SU-DHL-6 (cell line): ENCODE data around the gene SRRM2.

Experiments
- H2AFZ ChIP-seq: fragments of 200-600 bp; sonication (generic); 2 replicates; pipeline ENCODE4 v1.6.1; 2014; ENCODE audit warnings: low read depth, mild to moderate bottlenecking, moderate library complexity, mixed read lengths, antibody characterized with exemption, low read length; ENCODE audit not compliant: severe bottlenecking
- H3F3A ChIP-seq: fragments of 200-600 bp; shearing (Covaris generic); 2 replicates; pipeline ENCODE4 v1.6.0; 2016; ENCODE audit warnings: antibody characterized with exemption, mild to moderate bottlenecking; ENCODE audit not compliant: insufficient read depth
- H3K27ac ChIP-seq: fragments of 200-600 bp; sonication (generic); 2 replicates; pipeline ENCODE4 v1.5.1; 2016; ENCODE audit warnings: low read depth, mild to moderate bottlenecking, low read length, moderate library complexity, mixed read lengths
- H3K27me3 ChIP-seq: fragments of 200-600 bp; sonication (generic), shearing (Covaris generic); 2 replicates; pipeline ENCODE4 v1.6.0; 2014; ENCODE audit warnings: mild to moderate bottlenecking, low read length
- H3K36me3 ChIP-seq: fragments of 200-600 bp; sonication (generic); 2 replicates; pipeline ENCODE4 v1.6.1; 2014; ENCODE audit warnings: mild to moderate bottlenecking, low read length, mixed read lengths
- H3K4me2 ChIP-seq: fragments of 300-600, 200-600 bp; shearing (Covaris generic), sonication (generic); 2 replicates; pipeline ENCODE4 v1.6.0; 2014; ENCODE audit warnings: low read length, low read depth, mild to moderate bottlenecking; ENCODE audit not compliant: poor library complexity, severe bottlenecking
- H3K4me3 ChIP-seq: fragments of 200-600 bp; sonication (generic); 2 replicates; pipeline ENCODE4 v1.5.1; 2014; ENCODE audit warnings: antibody characterized with exemption, low read length, mild to moderate bottlenecking, mixed read lengths; ENCODE audit not compliant: insufficient read depth, poor library complexity, severe bottlenecking
- H3K79me2 ChIP-seq: fragments of 200-600 bp; sonication (generic); 2 replicates; pipeline ENCODE4 v1.6.1; 2014; ENCODE audit warnings: mild to moderate bottlenecking, low read length, moderate library complexity; ENCODE audit not compliant: insufficient read depth
- H3K9ac ChIP-seq: fragments of 200-600 bp; sonication (generic); 2 replicates; pipeline ENCODE4 v1.7.0; 2014; ENCODE audit warnings: mild to moderate bottlenecking, low read length
- H3K9me2 ChIP-seq: fragments of 200-600 bp; sonication (generic); replicated peaks from 2 replicates; pipeline ENCODE4 v1.6.1; 2014; ENCODE audit warnings: low read length; ENCODE audit not compliant: insufficient read depth
- H3K9me3 ChIP-seq: fragments of 200-600 bp; sonication (generic); 2 replicates; pipeline ENCODE4 v1.6.1; 2014; ENCODE audit warnings: low read length, mixed read lengths; ENCODE audit not compliant: insufficient read depth
- H4K20me1 ChIP-seq: fragments of 200-600 bp; sonication (generic); 2 replicates; pipeline ENCODE4 v1.6.1; 2014; ENCODE audit warnings: low read depth, mild to moderate bottlenecking, antibody characterized with exemption, low read length, moderate library complexity, mixed read lengths
- EZH2phosphoT487 ChIP-seq: fragments of 200-600 bp; sonication (generic), shearing (Covaris generic); conservative IDR thresholded peaks from 2 replicates; pipeline ENCODE4 v1.6.1; 2018; ENCODE audit warnings: mild to moderate bottlenecking, antibody characterized with exemption, low read length, moderate library complexity, mixed read lengths
- TF ChIP-seq, protein P1 (sequence below): fragments of 200-600 bp; sonication (generic); IDR thresholded peaks from one replicate; pipeline ENCODE4 v1.5.1; 2017; ENCODE audit warnings: antibody characterized with exemption, mild to moderate bottlenecking, low read length, moderate library complexity; ENCODE audit not compliant: insufficient read depth, poor library complexity, severe bottlenecking

The SRRM2 gene

DNA sequence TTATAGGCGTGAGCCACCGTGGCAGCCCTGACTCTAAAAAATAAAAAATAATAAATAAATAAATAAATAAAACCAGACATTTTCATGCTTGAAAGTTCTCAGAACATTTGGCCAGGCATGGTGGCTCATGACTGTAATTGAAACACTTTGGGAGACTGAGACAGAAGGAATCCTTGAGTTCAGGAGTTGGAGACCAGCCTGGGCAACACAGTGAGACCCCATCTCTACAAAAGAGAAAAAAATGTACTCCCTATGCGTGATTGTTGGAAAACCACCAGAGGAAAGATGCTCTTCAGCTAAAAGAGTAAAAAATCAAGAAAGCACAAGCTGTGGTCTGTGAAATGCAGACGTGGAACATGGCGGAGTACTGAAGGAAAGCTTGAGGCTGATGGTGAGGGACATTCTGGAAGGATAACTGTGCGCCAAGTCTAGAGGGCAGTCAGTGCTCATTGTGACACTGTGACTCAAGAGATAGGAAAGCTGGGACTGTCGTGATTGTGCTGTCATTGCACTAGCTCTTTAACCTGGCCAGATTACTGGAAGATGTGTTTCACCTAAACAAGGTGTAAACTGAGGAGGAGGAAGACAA is 28.3 kb upstream of the SRRM2 start:
- no peak overlapping the region for H2AFZ ChIP-seq
- no peak overlapping the region for H3K27ac ChIP-seq
- H3K27me3 ChIP-seq, result no peaks in the 10 kb centered on the region
- no peaks in the 10 kb centered on the region for H3K9me3 ChIP-seq
- no peaks in the 10 kb centered on the region for H3K36me3 ChIP-seq
- no peak overlapping the region for H3K4me3 ChIP-seq
- H3K9ac ChIP-seq, result no peak overlapping the region
- H4K20me1 ChIP-seq, result no peaks in the 10 kb centered on the region
- no peaks in the 10 kb centered on the region for H3F3A ChIP-seq
- no peak overlapping the region for H3K4me2 ChIP-seq
- TF ChIP-seq EZH2phosphoT487, result no peak
- TF ChIP-seq, protein P1, sequence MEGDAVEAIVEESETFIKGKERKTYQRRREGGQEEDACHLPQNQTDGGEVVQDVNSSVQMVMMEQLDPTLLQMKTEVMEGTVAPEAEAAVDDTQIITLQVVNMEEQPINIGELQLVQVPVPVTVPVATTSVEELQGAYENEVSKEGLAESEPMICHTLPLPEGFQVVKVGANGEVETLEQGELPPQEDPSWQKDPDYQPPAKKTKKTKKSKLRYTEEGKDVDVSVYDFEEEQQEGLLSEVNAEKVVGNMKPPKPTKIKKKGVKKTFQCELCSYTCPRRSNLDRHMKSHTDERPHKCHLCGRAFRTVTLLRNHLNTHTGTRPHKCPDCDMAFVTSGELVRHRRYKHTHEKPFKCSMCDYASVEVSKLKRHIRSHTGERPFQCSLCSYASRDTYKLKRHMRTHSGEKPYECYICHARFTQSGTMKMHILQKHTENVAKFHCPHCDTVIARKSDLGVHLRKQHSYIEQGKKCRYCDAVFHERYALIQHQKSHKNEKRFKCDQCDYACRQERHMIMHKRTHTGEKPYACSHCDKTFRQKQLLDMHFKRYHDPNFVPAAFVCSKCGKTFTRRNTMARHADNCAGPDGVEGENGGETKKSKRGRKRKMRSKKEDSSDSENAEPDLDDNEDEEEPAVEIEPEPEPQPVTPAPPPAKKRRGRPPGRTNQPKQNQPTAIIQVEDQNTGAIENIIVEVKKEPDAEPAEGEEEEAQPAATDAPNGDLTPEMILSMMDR, result no peak
- H3K79me2 ChIP-seq, result no peaks in the 10 kb centered on the region
- H3K9me2 ChIP-seq, result no peaks in the 10 kb centered on the region

DNA sequence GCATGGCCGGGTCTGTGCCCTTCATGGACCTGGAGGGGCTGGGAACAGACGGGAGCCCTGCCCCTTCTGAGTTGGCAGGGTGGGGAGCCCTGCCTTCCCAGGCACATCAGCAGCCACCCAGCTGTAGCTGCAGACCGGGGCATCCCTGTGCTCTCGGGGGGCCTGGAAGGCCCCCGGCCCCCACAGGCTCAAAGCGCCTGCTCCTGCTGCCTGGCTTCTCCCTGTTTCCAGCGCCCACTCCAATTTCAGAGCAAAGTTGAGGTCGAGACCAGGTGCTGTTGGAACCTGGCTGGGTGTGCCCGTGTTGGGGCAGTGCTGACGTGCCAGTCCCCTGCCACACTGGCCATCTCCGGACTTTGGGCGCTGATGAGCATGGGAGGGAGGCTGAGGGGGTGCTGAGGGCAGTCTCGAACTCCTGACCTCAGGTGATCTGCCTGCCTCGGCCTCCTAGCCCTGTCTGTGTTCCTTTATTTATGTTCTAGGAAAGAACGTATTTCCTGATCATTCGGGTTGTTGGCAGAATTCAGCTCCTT is 27.6 kb upstream of the SRRM2 start:
- TF ChIP-seq, protein P1, result no peak
- no peak for TF ChIP-seq EZH2phosphoT487

DNA sequence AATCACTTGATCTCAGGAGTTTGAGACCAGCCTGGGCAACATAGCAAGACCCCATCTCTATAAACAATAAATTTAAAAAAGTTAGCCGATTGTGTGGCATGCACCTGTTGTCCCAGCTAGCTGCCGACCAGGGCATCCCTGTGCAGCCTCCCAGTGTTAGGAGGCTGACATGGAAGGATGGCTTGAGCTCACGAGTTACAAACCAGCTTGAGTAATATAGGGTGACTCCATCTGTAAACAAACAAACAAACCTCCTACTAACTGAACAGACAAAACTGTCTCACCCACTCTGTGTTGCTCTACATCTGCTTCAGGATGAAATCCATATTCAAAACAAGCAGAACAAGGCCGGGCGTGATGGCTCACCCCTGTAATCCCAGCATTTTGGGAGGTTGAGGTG is 25.5 kb upstream of the SRRM2 start:
- Histone ChIP-seq H3K9ac (no peak overlapping the region), H3F3A (no peaks in the 10 kb centered on the region), H3K27ac (no peak overlapping the region), H2AFZ (no peak overlapping the region), H3K36me3 (no peaks in the 10 kb centered on the region), H3K9me2 (no peaks in the 10 kb centered on the region), H3K79me2 (no peaks in the 10 kb centered on the region), H3K4me2 (no peak overlapping the region), H3K4me3 (no peak overlapping the region), H3K9me3 (no peaks in the 10 kb centered on the region), H4K20me1 (no peaks in the 10 kb centered on the region), H3K27me3 (no peaks in the 10 kb centered on the region)
- TF ChIP-seq, protein P1, result no peak
- no peak for TF ChIP-seq EZH2phosphoT487

More for the DNA sequence above, 27.6 kb upstream of the SRRM2 start:
- H3K9me2 ChIP-seq, result no peaks in the 10 kb centered on the region
- H2AFZ ChIP-seq, result no peak overlapping the region
- H3K27me3 ChIP-seq, result no peaks in the 10 kb centered on the region
- no peak overlapping the region for H3K4me2 ChIP-seq
- H3K36me3 ChIP-seq, result no peaks in the 10 kb centered on the region
- H3K79me2 ChIP-seq, result no peaks in the 10 kb centered on the region
- H3F3A ChIP-seq, result no peaks in the 10 kb centered on the region
- H4K20me1 ChIP-seq, result no peaks in the 10 kb centered on the region
- no peak overlapping the region for H3K9ac ChIP-seq
- H3K4me3 ChIP-seq, result no peak overlapping the region
- no peaks in the 10 kb centered on the region for H3K9me3 ChIP-seq
- no peak overlapping the region for H3K27ac ChIP-seq
